Measurements from ENCODE around the gene AMACR. TPM values are rescaled to one million over a fixed set of nuclear protein-coding genes. Genes with fewer than 3 reads are reported as not detected.

Gene AMACR
- total and polyA plus RNA-seq, 9 donors, result 4.2 to 11.5 (median 8.2) TPM

GRCh38 chr5:33980030-33980429, 27.8 kb downstream of the AMACR start:
- Histone ChIP-seq H3K27ac (ENCODE audit: low read length) (no peak overlapping the region), H3K4me3 (ENCODE audit: low read length) (no peak overlapping the region), H3K4me1 (ENCODE audit: control insufficient read depth, insufficient read depth, low read length) (peaks cover 3% of the 10 kb centered on the region), H3K27me3 (ENCODE audit: control insufficient read depth, insufficient read depth, low read length) (no peaks in the 10 kb centered on the region), H3K36me3 (ENCODE audit: control insufficient read depth, insufficient read depth, low read length) (no peaks in the 10 kb centered on the region), H3K9me3 (replicated peaks; ENCODE audit: control insufficient read depth, low read depth, low read length) (no peaks in the 10 kb centered on the region)
- WGBS (ENCODE audit: insufficient coverage), result no CpG with 5 or more reads among the region's 3 CpGs
- no peak for DNase-seq

- no peaks in the 10 kb centered on the region for H3K9me3 ChIP-seq (replicated peaks; ENCODE audit: control insufficient read depth, low read depth, low read length)
- no peak overlapping the region for H3K4me3 ChIP-seq (ENCODE audit: low read length)
- no peaks in the 10 kb centered on the region for H3K36me3 ChIP-seq (ENCODE audit: control insufficient read depth, insufficient read depth, low read length)
- 83% methylated on average over 1 of the region's 1 CpG for WGBS (ENCODE audit: insufficient coverage)
- peaks cover 3% of the 10 kb centered on the region for H3K4me1 ChIP-seq (ENCODE audit: control insufficient read depth, insufficient read depth, low read length)
- no peaks in the 10 kb centered on the region for H3K27me3 ChIP-seq (ENCODE audit: control insufficient read depth, insufficient read depth, low read length)
- no peak overlapping the region for H3K27ac ChIP-seq (ENCODE audit: low read length)
- no peak for DNase-seq
Measured at GRCh38 chr5:33978306-33978705, 29.5 kb downstream of the AMACR start.

GRCh38 chr5:33976307-33976706, 31.5 kb downstream of the AMACR start:
- no peaks in the 10 kb centered on the region for H3K9me3 ChIP-seq (replicated peaks; ENCODE audit: control insufficient read depth, low read depth, low read length)
- no CpG with 5 or more reads among the region's 1 CpG for WGBS (ENCODE audit: insufficient coverage)
- no peak overlapping the region for H3K4me3 ChIP-seq (ENCODE audit: low read length)
- peaks cover 3% of the 10 kb centered on the region for H3K4me1 ChIP-seq (ENCODE audit: control insufficient read depth, insufficient read depth, low read length)
- H3K27ac ChIP-seq (ENCODE audit: low read length), result no peak overlapping the region
- no peaks in the 10 kb centered on the region for H3K36me3 ChIP-seq (ENCODE audit: control insufficient read depth, insufficient read depth, low read length)
- no peaks in the 10 kb centered on the region for H3K27me3 ChIP-seq (ENCODE audit: control insufficient read depth, insufficient read depth, low read length)
- no peak for DNase-seq

GRCh38 chr5:33975852-33976251, 32.0 kb downstream of the AMACR start:
- Histone ChIP-seq H3K9me3 (replicated peaks; ENCODE audit: control insufficient read depth, low read depth, low read length) (no peaks in the 10 kb centered on the region), H3K36me3 (ENCODE audit: control insufficient read depth, insufficient read depth, low read length) (no peaks in the 10 kb centered on the region), H3K27me3 (ENCODE audit: control insufficient read depth, insufficient read depth, low read length) (no peaks in the 10 kb centered on the region), H3K4me3 (ENCODE audit: low read length) (no peak overlapping the region), H3K27ac (ENCODE audit: low read length) (peak overlapping the region; percentile 31), H3K4me1 (ENCODE audit: control insufficient read depth, insufficient read depth, low read length) (peaks cover 3% of the 10 kb centered on the region)
- peak; percentile 91 for DNase-seq
- 10% methylated on average over 1 of the region's 5 CpGs for WGBS (ENCODE audit: insufficient coverage)

- Histone ChIP-seq H3K36me3 (ENCODE audit: control insufficient read depth, insufficient read depth, low read length) (no peaks in the 10 kb centered on the region), H3K27me3 (ENCODE audit: control insufficient read depth, insufficient read depth, low read length) (no peaks in the 10 kb centered on the region), H3K4me1 (ENCODE audit: control insufficient read depth, insufficient read depth, low read length) (peaks cover 3% of the 10 kb centered on the region), H3K27ac (ENCODE audit: low read length) (no peak overlapping the region), H3K9me3 (replicated peaks; ENCODE audit: control insufficient read depth, low read depth, low read length) (no peaks in the 10 kb centered on the region), H3K4me3 (ENCODE audit: low read length) (no peak overlapping the region)
- no peak for DNase-seq
- no CpG with 5 or more reads among the region's 2 CpGs for WGBS (ENCODE audit: insufficient coverage)
Measured at GRCh38 chr5:33973271-33973670, 34.6 kb downstream of the AMACR start.

GRCh38 chr5:33969572-33970452, 38.0 kb downstream of the AMACR start:
- Histone ChIP-seq H3K36me3 (ENCODE audit: control insufficient read depth, insufficient read depth, low read length) (no peaks in the 10 kb centered on the region), H3K27ac (ENCODE audit: low read length) (no peak overlapping the region), H3K4me1 (ENCODE audit: control insufficient read depth, insufficient read depth, low read length) (no peaks in the 10 kb centered on the region), H3K4me3 (ENCODE audit: low read length) (no peak overlapping the region), H3K27me3 (ENCODE audit: control insufficient read depth, insufficient read depth, low read length) (no peaks in the 10 kb centered on the region), H3K9me3 (replicated peaks; ENCODE audit: control insufficient read depth, low read depth, low read length) (no peaks in the 10 kb centered on the region)
- peak; percentile 79 for DNase-seq
- WGBS (ENCODE audit: insufficient coverage), result 48% methylated on average over 7 of the region's 10 CpGs

- no peaks in the 10 kb centered on the region for H3K9me3 ChIP-seq (replicated peaks; ENCODE audit: control insufficient read depth, low read depth, low read length)
- no peaks in the 10 kb centered on the region for H3K36me3 ChIP-seq (ENCODE audit: control insufficient read depth, insufficient read depth, low read length)
- no peak overlapping the region for H3K4me3 ChIP-seq (ENCODE audit: low read length)
- 40% methylated on average over 1 of the region's 3 CpGs for WGBS (ENCODE audit: insufficient coverage)
- H3K27me3 ChIP-seq (ENCODE audit: control insufficient read depth, insufficient read depth, low read length), result no peaks in the 10 kb centered on the region
- no peak for DNase-seq
- no peaks in the 10 kb centered on the region for H3K4me1 ChIP-seq (ENCODE audit: control insufficient read depth, insufficient read depth, low read length)
- no peak overlapping the region for H3K27ac ChIP-seq (ENCODE audit: low read length)
Measured at GRCh38 chr5:33968211-33969005, 39.4 kb downstream of the AMACR start.

GRCh38 chr5:33966805-33967204, 41.0 kb downstream of the AMACR start:
- no peaks in the 10 kb centered on the region for H3K36me3 ChIP-seq (ENCODE audit: control insufficient read depth, insufficient read depth, low read length)
- no peak overlapping the region for H3K27ac ChIP-seq (ENCODE audit: low read length)
- 60% methylated on average over 1 of the region's 2 CpGs for WGBS (ENCODE audit: insufficient coverage)
- no peaks in the 10 kb centered on the region for H3K9me3 ChIP-seq (replicated peaks; ENCODE audit: control insufficient read depth, low read depth, low read length)
- DNase-seq, result no peak
- no peaks in the 10 kb centered on the region for H3K4me1 ChIP-seq (ENCODE audit: control insufficient read depth, insufficient read depth, low read length)
- H3K27me3 ChIP-seq (ENCODE audit: control insufficient read depth, insufficient read depth, low read length), result no peaks in the 10 kb centered on the region
- no peak overlapping the region for H3K4me3 ChIP-seq (ENCODE audit: low read length)

GRCh38 chr5:33964132-33964700, 43.6 kb downstream of the AMACR start:
- no CpG with 5 or more reads among the region's 2 CpGs for WGBS (ENCODE audit: insufficient coverage)
- DNase-seq, result no peak
- H3K4me3 ChIP-seq (ENCODE audit: low read length), result no peak overlapping the region
- no peaks in the 10 kb centered on the region for H3K36me3 ChIP-seq (ENCODE audit: control insufficient read depth, insufficient read depth, low read length)
- no peaks in the 10 kb centered on the region for H3K9me3 ChIP-seq (replicated peaks; ENCODE audit: control insufficient read depth, low read depth, low read length)
- H3K4me1 ChIP-seq (ENCODE audit: control insufficient read depth, insufficient read depth, low read length), result no peaks in the 10 kb centered on the region
- no peaks in the 10 kb centered on the region for H3K27me3 ChIP-seq (ENCODE audit: control insufficient read depth, insufficient read depth, low read length)
- H3K27ac ChIP-seq (ENCODE audit: low read length), result no peak overlapping the region

GRCh38 chr5:33958176-33958575, 49.7 kb downstream of the AMACR start:
- no peak overlapping the region for H3K4me3 ChIP-seq (ENCODE audit: low read length)
- WGBS (ENCODE audit: insufficient coverage), result no CpG with 5 or more reads among the region's 2 CpGs
- DNase-seq, result no peak
- no peaks in the 10 kb centered on the region for H3K27me3 ChIP-seq (ENCODE audit: control insufficient read depth, insufficient read depth, low read length)
- H3K36me3 ChIP-seq (ENCODE audit: control insufficient read depth, insufficient read depth, low read length), result no peaks in the 10 kb centered on the region
- H3K4me1 ChIP-seq (ENCODE audit: control insufficient read depth, insufficient read depth, low read length), result no peaks in the 10 kb centered on the region
- peaks cover 5% of the 10 kb centered on the region for H3K9me3 ChIP-seq (replicated peaks; ENCODE audit: control insufficient read depth, low read depth, low read length)
- H3K27ac ChIP-seq (ENCODE audit: low read length), result no peak overlapping the region
